Uterus (tissue), 2 donors: ENCODE results near the gene CSF1.
"Not testable (repeated sequence)": the region's sequence is repeated elsewhere in the genome, so short reads cannot be mapped to it uniquely, and the experiment has no call there.

Experiments
- CTCF ChIP-seq, 4 experiments: fragments of 200-600 bp in 2 of 4; fragments of 450-650 bp in 2 of 4; sonication (generic) in 2 of 4; IDR thresholded peaks; one replicate each; pipeline ENCODE4 v1.5.1; 2016 to 2019; ENCODE audit warnings: antibody characterized with exemption in 4 of 4, mild to moderate bottlenecking in 2 of 4, moderate library complexity in 1 of 4
- POLR2A ChIP-seq, 2 donors: fragments of 450-650 bp; IDR thresholded peaks; one replicate each; pipeline ENCODE4 v1.6.1; 2016; ENCODE audit warnings: antibody characterized with exemption in 2 of 2, mild to moderate bottlenecking in 1 of 2, moderate library complexity in 1 of 2

- TF ChIP-seq CTCF, POLR2A (IDR thresholded peaks at IDR 0.05): not testable (repeated sequence)
Observed at GRCh38 chr1:109861616-109862015, 49.0 kb upstream of the CSF1 start.
